Fibroblast of lung (primary cell): ENCODE measurements around the gene SULF2.

Experiments
- CTCF ChIP-seq, 2 donors: IDR thresholded peaks in 1 of 2; conservative IDR thresholded peaks in 1 of 2; 1 replicate in 1 of 2; 2 replicates in 1 of 2; pipeline ENCODE4 v1.5.1; 2011 to 2012; ENCODE audit warnings: low read length in 2 of 2, control low read depth in 1 of 2, inconsistent platforms in 1 of 2, low read depth in 1 of 2, mild to moderate bottlenecking in 1 of 2
- EZH2 ChIP-seq: IDR thresholded peaks from 2 replicates; pipeline ENCODE4 v1.5.1; 2012; ENCODE audit warnings: low read length, control low read depth, mild to moderate bottlenecking; ENCODE audit errors: missing control alignments

- no peak for TF ChIP-seq EZH2
- no peak for TF ChIP-seq CTCF (conservative IDR thresholded peaks at IDR 0.05 in 1 of 2, IDR thresholded peaks at IDR 0.05 in 1 of 2; ENCODE audit: low read depth in 1 of 2, low read length in 2 of 2)
These were observed 150.0 kb downstream of the SULF2 start for GRCh38 chr20:47635256-47635655.
